NCI-H146 treated with DMSO at 0.1 percent for 48 hours (cell line): ENCODE results near the gene GMPR2.

Experiments used
- DNase-seq: peaks from one replicate; lab custom pipeline; 2025; ENCODE audit not compliant: unreplicated experiment; lab: John Stamatoyannopoulos, UW

The GMPR2 gene

DNA sequence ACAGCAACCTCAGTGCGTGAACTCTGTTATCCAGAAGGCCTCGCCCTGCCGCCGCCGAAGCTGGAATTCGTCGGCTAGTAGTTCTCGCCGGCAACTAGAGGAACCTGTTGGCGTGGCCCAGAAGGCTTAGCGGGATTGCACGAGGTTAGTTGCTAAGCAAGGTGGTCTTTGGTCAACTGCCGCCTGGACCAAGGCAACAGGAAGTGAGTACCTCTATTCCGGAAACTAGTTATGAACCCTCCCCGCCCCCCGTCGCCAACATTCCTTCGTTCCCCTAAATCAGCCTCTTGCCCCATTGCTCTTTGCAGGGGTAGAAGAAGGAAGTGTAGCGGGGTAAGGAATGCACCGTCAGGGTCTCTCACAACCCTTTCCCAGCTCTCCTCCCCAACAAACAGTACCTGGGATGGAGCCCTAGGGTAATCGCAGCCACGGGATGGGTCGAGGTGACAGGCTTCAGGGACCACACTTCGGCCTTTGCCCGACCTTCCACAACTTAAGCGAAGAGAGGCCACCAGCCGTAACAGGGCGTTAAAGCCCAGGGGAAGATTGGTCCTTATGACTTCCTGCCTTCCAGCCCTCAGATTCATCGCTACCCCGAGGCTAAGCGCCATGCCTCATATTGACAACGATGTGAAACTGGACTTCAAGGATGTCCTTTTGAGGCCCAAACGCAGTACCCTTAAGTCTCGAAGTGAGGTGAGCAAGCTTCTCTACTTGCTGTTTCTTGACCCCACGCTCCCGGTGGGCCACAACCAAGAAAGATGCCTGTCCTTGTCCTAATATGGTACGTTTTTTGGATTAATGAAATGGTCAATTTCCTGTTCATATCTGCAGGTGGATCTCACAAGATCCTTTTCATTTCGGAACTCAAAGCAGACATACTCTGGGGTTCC lies at the start of gene GMPR2:
TSS of gene GMPR2 (plus strand) at position 285 of the 893 bp plus-strand sequence. CDS start at position 610, 325 bp downstream.
- DNase-seq, result no peak

DNA sequence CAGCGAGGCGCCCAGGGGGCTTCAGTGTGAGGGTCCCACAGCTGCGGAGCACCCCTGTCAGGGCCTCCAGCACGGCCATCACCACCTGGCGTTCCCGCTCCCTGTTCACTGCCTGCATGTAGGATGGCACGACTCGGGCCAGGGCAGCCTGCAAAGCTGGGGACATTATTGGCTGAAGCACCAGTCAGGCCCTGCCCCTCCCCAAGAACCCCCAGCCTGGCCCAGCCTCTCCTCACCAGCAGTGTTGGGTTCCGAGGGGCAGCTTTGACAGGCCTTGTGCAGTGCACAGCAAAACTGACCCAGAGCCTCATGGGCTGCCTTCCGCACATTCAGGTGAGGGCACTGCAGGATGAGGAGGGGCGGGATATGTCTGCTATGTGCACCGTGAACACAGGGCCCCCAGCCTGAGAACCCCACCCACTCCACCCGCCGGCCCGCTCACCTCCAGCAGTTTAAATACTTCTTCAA lies 49.7 kb upstream of the GMPR2 start:
- DNase-seq, result no peak

DNA sequence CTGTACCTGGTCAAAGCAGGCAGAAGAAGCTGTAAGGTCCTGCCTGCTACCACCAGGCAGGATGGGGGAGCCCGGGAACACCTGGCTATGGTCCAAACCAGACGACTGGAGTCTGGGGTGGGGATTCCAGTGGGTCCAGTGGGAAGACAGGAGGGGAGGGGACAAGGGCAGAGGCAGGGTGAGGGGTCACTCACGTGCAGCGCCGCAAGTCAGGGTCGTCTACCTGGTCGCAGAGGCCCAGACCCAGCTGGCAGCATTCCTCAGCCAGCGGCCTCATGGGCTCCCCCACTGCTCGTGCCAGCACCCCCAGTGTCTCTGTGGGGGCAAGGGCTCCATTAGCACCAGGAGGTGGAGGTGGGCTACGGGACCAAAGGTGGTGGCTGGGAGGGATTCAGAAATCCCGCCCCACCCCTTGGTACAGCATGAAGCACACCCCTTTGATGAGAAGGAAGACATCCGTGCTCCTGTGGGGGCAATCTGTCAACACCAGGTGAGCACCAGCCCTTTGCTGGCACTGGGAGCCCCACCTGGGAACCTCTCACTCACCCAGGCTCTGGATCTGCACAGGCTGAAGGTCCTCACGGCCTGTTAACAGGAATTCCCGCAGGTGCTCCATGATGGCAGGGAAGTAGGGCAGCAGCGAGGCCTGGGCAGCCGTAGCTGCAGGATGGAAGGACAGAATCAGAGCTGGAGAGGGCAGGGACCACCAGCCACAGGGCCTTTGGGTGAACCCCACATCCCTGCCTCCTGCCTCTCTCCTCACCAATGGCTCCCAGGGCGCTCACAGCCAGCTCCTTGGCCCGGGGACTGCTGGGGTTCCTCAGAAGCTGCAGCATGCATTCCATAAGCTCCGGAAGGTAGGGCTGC lies 48.4 kb upstream of the GMPR2 start:
- no peak for DNase-seq

DNA sequence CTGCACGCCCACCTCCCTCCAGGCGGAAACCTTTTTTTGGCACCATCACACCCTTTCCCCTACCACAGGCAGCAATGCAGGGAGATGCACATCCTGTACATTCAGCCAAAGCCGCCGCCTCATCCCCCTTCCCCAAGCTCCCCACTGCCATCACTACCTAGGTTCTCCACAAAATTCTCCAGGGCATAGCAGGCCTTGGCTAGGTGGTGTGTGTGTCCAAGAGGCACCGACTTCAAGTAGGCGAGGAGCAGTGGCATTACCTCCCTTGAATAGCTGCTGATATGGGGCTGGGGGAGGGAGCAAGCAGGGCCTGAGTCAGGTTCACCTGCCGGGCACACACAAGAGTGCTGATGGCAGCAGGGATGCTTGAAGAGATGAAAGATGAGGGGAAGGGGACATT lies 47.7 kb upstream of the GMPR2 start:
- DNase-seq, result no peak

DNA sequence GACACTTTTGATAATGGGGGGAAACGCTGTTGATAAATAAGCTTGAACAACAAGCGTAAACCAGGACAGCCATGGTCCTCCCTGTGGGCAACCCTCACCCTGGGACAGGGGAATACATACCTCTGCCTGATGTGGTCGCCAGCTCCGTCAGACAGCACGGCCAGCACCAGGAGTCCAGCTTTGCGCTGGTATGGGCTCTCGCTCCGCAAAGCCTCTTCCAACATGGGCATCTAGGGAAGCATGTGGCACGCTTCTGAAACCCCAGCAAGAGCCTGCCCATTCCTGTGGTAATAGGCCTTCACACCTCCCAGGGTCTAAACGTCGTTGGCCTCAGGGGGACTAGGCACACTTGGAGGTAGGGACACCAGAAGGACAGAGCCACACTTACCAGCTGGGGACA lies 47.0 kb upstream of the GMPR2 start:
- no peak for DNase-seq

DNA sequence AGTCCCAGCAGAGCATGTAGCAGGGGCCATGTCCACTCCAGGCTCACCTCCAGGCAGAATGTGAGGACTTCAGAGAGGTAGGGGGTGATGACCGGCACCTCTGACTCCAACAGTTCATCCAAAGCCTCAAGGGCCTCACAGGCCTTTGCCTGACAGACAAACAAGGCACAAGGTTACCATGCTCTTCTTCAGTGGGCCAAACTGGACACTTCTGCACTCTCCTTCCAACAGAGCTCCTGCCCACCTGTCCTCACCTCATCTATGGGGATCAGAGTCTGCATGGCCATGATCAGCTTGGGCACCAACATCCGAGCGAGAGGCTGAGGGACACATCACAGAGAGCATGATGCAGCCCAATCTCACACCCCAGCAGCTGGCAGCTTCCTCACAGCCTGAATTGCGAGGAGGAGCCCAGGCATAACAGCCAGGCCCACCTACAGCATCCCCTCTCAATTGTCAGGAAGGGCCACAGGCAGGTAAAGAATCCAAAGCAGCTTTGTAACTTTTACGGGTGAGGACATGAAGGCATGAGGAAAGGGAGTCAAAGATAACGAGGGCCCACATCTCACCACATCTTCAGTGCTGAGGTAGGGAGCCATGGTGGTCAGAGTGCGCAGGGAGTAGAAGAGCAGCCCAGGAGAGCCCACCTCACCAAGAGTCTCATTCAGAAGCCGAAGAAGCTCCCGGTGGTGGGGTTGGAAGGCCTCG lies 45.7 kb upstream of the GMPR2 start:
- DNase-seq, result no peak

DNA sequence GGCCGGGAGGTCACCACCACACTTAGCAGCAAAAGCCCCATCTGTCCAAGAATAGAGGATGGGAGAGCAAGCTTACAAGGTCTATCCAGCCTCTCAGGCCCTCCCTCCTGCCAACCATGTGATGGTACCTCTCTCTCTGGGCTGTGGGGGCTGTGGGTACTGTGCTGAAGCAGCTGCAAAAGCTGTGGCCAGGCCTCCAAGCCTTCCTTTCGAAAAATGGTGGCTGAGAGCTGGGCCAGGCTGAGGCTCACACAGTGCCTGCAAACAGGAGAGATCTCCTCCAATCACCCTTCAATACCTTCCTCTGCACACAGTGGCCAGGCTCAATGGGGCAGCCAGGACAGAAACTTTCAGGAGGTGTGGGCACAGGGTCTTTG lies 45.2 kb upstream of the GMPR2 start:
- DNase-seq, result no peak

DNA sequence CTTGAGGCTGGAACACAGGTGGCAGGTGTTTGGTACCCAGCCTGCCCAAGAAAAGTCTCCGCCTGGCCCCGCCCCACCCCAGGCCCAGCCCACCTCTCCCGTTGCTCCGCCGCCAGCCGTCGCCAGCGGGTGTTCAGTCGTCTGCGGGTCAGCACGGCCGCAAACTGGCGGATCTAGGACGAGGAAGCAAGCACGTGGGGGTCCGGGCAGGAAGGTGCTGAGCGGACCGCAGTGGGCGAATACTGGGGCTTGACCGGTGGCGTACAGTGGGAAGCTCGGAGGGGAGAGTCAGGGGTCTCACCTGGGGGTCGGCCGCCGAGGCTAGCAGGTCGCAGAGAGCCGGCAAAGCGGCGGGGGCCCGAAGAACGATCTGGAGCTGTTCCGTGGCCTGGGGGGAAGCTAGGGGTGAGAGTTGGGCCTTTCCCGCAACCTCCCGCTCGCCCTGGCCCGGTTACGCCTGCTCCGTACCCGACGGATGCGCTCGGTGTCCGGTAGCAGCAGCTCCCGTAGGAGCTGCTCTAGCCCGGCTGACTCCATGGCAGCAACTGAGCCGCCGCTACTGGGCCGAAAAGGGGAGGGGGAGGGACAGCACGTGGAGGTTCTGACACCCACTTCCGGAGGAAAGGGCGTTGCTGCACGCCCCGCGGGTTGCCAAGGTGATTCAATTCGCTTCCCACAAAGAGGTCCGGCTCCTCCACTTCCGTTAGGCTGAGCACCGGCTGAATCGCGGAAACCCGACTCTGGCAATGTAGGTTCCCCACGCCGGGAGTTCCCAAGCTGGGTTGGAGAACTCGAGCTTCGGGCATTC lies 44.3 kb upstream of the GMPR2 start, which contains the start of gene IPO4:
TSS of gene IPO4 (minus strand) at position 566 of the 808 bp plus-strand sequence. CDS start at position 537, 29 bp downstream.
- peak; percentile 92 for DNase-seq

DNA sequence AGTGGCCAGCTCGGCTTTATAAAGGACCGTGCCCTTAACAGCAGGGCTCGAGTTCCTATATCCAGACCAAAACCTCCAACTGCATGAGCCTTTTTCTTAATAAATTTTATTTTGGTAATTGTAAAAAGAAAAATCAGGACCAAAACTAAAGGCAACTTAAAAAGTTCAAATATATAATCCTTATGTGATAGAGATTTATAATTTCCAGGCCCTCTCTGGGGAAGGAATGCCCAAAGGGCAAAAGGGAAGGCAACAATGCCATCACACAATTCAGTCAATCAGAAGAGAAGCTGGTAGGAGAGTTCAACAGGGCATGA lies 43.7 kb upstream of the GMPR2 start:
- no peak for DNase-seq

DNA sequence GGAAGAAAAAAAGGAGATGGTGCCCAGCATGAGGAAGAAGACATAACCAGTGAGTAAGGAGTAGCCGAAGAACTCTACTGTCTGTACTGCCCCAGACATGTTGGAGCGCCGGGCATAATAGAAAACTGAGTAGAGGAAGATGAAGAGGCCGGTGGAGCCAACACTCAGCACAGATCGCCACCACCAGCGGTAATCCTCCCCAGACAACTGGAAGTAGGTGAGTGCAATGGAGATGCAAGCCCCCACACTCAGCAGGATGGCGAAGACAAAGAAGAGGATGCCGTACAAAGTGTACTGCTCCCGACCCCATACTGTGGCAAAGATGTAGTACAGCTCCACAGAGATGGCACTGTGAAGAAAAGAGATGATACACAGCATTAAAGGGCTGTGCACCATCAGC lies 43.3 kb upstream of the GMPR2 start:
- DNase-seq, result no peak

DNA sequence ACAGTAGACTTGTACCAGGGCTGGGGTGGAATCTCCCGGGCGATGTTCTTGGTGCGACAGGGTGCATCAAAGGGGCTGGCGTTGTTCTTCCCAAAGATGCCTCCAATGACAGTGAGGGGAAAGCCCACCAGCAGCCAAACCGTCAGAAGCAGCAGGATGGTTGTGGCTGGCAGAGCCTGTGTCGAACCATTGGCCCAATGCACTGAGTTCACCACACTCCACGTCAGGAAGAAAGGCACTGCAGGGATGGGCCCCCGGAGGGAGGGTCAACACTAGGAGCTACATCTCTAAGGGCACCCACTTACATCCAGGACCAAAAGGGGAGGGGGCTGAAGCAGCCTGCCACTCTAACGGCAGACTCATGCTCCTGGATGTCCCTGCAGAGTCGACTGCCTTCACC lies 42.3 kb upstream of the GMPR2 start:
- DNase-seq, result no peak

DNA sequence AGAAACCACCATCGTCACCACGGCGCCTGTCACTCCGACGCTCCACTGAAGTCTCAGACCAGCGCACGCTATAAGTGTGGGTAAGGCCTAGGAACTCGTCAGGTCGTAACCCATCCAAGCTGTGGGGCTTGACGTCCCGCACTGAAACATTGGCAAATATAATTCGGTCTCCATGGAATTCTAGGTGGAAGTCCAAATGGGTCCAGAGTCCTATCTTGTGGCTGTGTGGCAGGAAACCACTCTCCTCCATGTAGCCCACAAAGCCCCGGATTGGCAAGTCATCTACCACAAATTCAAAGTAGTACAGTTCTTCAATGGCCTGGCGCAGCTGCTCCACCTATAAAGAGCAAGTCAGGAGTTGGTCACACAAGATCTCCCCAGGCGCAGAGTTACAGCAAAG lies 39.8 kb upstream of the GMPR2 start:
- no peak for DNase-seq

DNA sequence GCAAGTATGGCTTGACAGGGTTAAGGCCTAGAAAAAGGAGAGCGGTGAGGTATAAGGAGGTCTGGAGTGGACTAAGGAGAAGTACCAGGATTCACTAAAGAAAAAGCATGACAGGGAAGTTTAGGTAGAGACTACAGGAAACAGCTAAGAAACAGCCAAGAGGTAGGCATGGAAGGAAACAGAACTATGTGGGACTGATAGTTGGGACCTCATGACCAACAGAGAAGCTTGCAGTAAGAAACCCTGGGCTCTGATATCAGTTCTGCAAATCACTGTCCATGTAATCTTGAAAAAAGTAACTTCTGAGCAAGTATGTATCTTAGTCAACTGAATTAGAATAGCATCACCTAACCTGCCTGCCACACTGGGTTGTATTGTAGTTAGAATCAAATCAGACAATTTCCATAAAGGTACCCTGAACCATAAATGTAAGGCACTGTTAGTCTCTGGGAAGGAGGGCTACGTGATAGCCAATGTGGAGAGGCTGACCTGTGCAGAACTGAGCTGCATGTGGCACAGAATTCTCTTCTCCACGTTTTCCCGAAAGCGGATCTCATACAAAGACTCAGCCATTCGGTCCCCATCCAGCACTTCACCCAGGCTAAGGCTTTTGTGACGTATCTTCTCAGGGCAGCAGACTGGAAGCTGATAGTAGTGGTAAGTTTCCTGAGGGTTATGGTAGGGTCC lies 38.4 kb upstream of the GMPR2 start:
- no peak for DNase-seq

DNA sequence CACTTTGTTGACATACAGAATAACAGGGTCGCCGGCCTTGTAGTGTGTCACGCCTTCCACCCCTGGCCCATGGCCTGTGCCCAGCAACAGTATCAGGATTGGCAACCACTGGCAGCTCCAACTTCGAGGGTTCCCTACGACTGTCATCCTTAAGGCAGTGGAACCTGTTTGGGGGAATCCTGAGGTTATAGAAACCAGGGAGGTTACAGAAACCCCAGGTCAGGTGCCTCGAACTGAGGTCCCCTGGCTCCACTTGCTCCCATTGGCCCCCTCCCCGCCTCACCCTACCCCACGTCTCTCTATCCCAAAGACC lies 37.9 kb upstream of the GMPR2 start:
- DNase-seq, result no peak

DNA sequence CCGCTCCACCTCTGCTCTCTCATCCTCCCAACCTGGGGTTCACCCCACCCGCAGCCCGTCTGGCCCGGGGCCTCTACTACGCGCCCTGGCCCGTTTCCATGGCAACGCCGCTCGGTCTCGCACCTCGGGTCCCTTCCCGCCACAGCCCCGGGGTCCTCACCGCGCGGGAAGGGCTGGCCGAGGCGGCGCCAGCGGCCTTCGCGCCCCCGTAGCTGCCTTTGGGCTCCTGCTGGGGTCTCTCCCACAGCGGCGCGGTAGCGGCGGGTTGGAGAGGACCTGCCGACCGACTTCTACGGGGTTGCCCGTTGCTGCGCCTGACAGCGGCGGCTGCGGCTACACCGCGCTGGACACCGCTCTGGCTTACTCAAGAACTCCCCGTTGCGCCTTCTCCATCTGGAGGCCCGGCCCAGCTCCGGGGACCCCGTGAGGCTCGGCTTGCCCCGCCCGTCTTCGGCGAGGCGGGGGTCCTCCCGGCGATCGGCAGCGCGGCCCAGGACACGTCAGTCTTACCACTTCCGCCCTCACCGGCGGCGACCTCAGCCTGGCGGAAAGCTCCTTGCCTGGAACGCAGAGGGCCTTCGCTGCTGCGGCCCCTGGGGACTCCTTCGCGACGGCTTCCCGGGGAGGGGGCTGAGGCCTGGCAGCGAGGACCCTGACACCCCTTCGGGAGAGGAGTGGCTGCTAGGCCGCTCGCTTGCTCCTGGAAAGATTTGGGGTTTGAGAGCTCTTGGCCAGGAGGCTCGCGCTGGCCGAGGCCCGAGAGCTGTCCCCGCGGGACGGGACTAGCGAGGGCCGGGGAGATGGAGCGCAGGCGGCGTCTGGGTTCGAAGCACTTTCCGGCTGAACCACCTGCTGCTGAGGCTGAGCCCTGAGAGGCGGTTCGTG lies 37.3 kb upstream of the GMPR2 start, which contains the start of gene TM9SF1:
TSS of gene TM9SF1 (minus strand) at position 256 of the 885 bp plus-strand sequence. CDS start 422 bp downstream, outside the sequence.
- DNase-seq, result peak; percentile 61

DNA sequence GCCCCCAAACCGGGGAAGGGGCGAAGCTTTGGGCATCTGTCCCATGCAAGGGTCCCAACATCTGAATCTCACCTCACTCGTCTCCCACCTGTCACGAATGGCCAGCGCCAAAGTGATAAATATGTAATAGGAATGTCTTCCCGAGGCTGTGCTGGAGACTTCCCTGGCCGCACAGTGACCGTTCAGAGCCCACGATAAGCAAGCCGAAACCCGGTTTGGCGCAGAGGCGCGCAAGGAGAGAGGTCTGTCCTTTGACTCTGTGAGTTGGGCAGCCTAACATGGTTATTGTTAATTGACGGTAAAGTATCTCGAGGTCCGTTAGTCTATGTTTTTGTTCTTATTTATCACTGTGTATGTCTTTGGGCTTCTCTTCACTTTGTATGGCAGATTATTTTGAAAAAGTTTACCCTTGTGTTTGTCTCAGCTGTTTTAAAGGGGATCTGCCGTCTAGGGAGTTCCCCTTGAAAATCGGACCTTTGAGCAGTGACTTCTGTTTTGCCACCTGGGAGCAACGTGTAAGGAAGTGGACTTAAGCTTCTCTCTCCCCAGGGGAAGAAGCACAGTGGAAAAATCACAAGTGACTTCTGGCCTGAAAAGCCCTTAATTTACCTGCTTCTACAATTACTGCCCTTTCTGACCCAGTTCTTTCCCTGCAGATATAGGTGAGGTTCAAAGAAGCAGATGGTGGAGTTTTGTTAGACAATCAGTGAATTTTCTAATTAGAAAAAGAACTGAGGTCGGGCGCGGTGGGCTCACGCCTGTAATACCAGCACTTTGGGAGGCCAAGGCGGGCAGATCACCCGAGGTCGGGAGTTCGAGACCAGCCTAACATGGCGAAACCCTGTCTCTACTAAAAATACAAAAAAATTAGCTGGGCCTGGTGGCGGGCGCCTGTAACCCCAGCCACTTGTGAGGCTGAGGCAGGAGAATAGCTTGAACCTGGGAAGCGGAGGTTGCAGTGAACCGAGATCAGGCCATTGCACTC lies 36.4 kb upstream of the GMPR2 start:
- no peak for DNase-seq

DNA sequence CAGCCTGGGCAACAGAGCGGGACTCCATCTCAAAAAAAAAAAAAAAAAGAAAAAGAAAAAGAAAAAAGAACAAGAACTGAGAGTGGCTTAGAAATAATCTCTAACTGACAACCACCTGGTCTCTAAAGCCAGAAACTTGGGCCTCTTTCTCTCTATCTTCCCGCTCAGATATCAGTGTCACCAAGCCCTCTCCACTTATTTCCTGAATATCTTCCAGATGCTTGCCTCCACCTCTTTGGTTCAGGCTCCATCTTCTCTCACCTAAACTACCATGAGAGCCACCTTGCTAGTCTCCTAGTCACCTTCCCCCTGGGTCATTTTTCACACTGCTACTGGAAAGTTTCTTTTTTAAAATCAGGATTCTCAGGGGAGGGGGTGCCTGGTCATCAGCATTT lies 35.7 kb upstream of the GMPR2 start:
- no peak for DNase-seq
